D341Med (cell line): ENCODE results near the gene IVL.

Source experiments
- DNase-seq: peaks from one replicate; pipeline ENCODE4 v3.0.0; 2012; ENCODE audit warnings: low spot score

Gene IVL

DNA sequence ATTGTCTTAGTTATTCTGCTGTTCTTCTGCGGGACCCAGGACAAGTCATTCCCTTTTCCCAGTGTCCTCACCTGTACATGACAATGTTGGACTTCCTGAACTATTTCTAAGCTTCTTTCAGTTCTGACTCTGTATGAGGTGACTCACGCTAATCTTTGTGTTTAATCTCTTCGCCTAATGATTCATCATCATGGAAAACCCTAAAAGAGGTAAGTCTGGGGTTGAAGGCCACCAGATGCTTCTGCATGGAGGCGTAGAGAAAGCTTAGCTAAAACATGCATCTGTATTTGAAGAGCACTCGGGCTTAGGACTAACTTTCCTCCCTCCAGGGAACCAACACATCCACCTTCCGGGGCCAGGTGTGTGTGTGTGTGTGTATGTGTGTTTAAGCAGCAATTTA, 46.1 kb downstream of the IVL start:
- DNase-seq = no peak

GRCh38 chr1:152957561-152957960, 49.2 kb downstream of the IVL start:
- no peak for DNase-seq

DNA sequence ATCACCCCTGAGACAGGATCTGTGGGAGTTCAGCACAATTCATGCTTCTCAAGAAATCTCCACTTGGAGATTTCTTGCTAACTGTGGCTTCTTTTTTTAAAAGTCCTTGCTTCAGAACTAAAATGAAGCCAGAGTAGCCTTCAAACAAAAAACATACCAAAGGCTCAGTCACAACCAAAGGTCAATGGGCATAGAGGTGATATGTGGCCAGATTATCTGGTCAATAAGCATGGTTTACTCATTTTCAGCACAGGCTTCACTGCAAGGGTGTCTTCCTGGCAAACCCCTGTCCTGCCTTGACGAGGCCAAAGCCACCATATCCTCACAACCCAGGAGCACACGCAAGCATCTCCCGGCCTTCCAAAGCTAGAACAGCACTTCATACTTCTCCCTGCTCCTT, 50.9 kb downstream of the IVL start:
- DNase-seq = no peak

- DNase-seq = no peak
Measured at GRCh38 chr1:152959801-152960451, 51.6 kb downstream of the IVL start.

GRCh38 chr1:152960452-152961044, 52.2 kb downstream of the IVL start:
- no peak for DNase-seq
